Stimulated activated CD8-positive, alpha-beta memory T cell treated with anti-CD3 and anti-CD28 coated beads, Interleukin-4, amount 100 ng/mL, for 4 hours (primary cell): Measurements from ENCODE around the gene UROD.

Experiments
- DNase-seq, 2 donors: peaks; one replicate each; pipeline ENCODE4 v3.0.0-alpha.2; 2020; ENCODE audit warnings: low read depth in 2 of 2, low spot score in 1 of 2

UROD gene

GRCh38 chr1:45008076-45008475, 4.0 kb upstream of the UROD start:
- DNase-seq, result no peak

- DNase-seq, result no peak
These were observed 3.5 kb upstream of the UROD start for GRCh38 chr1:45008516-45008915.

DNA sequence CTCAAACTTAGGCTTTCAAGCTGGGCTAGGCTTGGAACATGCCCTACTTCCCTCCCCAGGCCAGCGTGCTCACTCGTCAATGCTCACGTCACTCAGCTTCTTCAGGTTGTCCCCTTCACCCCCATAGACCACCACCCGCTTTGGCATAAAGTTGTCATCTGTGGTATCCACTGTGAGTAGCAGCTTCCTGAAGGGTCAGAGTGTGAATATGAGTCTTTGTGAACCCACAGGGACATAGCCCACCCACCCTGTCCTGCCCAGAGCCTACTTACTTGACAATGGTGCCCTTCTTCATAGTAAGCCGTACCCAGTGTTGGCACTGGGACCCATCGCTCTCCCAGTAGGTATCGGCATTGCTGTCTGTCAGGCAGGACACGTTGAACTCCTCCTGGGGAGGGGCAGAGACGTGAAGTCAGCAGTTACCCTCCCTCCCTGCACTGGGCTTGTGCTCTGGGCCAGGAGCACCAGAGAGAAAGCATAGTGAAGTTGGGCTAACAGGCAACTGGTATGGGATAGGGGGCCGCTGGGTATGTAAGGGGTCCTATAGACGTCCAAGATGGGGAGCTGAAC, 2.7 kb upstream of the UROD start:
- DNase-seq, result no peak

DNA sequence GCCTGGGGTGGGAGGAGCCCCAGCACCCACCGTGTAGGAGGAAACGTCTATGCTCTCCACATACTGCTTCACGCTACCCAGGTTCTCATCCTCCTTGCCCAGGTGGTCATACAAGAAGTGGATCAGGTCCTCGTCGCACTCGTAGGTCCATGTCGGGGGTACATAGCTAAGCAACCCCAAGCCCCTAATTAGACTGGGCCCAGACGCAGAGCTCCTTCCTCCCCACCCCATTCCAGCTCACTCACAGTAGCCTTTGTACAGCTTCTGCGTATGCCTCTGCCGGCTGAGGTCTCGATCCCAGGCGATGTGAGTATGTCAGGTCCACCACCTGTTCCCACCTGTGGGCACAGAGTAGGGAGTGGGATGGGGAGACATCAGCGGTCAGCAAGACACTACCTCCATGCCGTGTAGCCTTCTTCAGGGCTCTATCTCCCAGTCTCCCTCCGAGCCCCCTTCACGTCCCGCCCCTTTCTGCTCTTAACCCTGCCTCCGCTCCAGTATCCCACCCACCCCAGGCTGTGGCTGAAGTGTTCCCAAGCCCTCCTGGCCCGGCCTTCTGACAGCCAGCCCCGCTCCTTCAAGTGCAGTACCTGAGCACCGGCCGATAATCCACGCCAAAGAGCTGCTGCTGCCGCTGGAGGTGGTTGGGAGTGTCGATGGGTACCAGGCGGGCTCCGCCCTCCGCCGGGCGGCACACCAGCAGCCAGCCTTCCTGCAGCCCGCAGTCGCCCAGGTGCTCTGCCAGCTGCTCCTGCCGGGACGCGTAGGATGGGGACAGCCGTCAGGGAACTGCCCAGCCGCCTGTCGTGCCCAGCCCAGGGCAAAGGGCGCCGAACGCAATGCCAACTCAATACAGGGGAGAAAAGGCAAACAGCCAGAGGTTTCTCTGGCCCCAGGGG, 1.8 kb upstream of the UROD start:
- no peak for DNase-seq

DNA sequence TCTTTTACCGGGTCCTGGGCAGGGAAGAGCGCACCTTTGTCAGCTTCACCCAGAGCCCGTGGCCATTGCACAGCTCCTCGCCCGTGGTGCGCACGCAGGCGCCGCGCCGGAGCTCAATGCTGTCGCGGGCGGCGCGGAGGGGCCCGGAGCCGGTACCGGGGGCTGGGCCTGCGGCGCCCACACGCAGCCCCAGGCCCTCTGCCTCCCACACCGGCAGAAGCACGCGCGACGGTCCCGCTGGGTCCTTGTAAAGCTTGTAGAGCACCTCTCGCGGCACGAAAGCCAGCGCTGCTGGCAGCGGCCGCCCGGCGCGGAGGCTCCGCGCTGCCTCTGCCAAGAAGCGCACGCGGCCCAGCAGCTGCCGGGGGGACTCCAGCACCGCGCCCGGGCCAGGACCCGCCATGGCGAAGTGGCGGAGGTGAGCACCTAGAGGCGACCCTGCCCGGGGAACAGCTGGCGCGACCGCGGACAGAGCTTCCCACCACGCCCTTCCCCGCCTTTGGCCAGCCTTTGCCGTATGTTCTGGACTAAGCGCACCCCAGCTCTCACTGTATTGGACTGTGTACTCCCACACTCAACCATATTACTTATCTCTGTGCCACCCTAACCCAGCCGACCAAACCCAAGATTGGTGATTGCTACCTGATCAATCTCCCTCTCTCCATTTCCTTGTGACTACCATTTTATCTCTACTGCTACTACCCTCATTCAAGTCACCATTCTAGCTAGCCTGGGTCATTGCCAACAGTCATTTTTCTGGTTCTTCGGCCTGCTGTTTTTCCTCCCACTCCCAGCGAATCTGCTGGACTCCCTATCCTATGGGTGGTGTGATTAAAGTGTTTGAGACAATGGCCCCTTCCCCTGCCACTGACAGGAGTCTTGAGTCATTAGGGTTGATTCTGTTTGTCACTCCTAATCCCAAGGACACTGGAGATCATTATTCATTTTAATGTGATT, 921 bp upstream of the UROD start, which contains the start of gene HECTD3:
Gene HECTD3, minus strand, starts transcription at position 470 of the 957 bp plus-strand sequence. Its CDS starts 67 bp downstream, at position 403.
- peak in 1 of 2 donors; percentile 35 for DNase-seq

- DNase-seq, result no peak
These were observed 705 bp downstream of the UROD start for GRCh38 chr1:45012639-45013278.

- DNase-seq, result no peak
These were observed 1.6 kb downstream of the UROD start for GRCh38 chr1:45013551-45014209.

DNA sequence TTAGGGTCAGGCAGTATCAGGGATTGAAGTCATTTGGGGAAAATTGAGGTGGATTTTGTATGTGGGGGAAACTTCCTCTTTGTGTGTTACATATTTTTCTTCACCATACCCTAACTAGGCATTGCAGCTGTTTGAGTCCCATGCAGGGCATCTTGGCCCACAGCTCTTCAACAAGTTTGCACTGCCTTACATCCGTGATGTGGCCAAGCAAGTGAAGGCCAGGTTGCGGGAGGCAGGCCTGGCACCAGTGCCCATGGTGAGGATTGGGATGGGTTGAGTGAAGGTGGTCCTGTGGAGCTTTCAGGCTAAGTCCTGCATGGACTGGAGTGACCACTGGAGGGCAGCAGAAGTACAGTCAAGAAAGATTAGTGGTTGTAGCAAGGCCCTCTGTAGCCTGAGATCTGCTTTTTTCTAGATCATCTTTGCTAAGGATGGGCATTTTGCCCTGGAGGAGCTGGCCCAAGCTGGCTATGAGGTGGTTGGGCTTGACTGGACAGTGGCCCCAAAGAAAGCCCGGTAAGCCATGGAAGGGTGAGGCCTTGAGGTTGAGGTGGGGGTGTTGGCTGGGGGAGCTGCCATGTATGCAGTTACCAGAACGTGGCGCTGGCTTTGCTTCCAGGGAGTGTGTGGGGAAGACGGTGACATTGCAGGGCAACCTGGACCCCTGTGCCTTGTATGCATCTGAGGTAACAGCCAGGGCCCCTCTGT, 2.4 kb downstream of the UROD start:
- peak; percentile 57 to 66 for DNase-seq

- DNase-seq, result no peak
These were observed 3.6 kb downstream of the UROD start for GRCh38 chr1:45015683-45016082.

DNA sequence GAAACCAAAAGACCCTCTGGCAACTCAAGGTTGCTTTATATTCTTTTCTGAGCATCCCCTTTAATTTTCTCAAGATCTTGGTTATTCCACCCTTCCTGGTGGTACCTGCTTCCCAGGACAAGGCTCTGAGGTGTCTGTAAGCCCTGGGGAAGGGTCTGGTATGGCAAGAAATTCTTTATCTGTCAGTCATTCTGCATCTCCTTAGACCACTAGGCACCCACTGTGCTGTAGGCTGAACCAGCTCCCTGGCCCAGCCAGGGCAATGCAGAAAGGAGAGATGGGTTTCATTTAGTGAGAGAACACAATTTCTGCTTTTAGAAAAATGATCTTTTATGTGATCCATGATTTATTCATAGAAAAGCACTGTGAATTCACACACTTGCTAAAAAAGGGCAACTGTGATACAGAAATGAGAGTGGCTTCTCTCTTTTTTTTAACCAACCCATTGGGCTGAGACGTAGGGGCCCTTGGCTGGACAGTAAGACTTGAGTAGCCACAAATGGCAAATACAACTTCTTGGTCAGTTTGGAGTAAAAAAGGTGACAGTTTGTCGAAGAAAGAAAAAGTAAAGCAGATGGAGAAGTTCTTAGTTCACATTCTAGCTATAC, 4.1 kb downstream of the UROD start:
- DNase-seq, result no peak

DNA sequence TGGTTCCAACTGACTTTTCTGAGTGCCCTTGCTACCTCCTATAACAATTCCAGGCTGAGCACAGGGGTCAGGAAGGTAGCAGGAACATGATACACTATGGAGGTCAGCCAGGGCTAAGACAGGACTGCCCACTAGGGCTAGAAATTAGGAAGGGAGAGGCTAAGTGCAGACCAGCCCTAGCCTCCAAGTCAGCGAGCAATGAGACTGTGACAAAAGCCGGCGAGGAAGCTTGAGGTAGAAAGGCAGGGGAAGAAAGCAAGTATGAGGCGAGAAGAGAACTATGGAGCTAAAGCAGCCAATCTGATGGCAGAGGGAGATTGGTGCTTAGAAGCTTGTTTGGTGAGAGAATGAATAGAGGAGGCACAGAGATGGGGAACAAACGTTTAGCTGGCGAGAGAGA, 4.7 kb downstream of the UROD start:
- DNase-seq, result no peak

- DNase-seq, result peak in 1 of 2 donors; percentile 13
These were observed 6.7 kb downstream of the UROD start for GRCh38 chr1:45018599-45019230.

DNA sequence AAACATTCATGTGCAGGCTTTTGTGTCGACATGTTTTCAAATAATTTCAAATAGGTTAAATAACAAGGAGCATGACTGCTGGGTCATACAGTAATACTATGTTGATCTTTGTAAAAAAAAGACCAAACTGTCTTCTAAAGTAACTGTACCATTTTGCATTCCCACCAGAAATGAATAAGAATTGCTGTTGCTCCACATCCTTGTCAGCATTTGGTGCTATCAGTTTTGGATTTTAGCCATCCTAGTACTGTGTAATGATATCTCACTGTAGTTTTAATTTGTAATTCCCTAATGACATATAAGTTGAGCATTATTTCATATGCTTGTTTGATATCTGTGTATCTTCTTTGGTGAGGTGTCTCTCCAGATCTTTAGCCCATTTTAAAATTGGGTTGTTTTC, 11.6 kb downstream of the UROD start:
- no peak for DNase-seq

- DNase-seq, result no peak
These were observed 14.4 kb downstream of the UROD start for GRCh38 chr1:45026446-45026845.

DNA sequence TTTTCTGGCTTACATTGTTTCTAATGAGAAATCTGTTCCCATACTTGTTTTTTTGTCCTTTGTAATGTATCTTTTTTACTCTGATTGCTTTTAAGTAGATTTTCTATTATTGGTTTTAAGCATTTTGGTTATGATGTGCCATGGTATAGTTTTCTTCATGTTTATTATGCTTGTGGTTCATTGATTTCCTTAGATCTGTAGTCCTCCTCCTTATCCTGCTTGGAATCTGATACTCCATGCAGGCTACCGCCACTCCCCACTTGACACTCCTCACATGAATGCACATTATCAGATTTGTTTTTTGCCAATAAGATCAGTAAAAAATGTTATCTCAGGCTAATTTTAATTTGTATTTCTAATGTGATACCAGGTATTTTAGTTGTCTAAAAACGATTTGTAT, 20.8 kb downstream of the UROD start:
- no peak for DNase-seq

DNA sequence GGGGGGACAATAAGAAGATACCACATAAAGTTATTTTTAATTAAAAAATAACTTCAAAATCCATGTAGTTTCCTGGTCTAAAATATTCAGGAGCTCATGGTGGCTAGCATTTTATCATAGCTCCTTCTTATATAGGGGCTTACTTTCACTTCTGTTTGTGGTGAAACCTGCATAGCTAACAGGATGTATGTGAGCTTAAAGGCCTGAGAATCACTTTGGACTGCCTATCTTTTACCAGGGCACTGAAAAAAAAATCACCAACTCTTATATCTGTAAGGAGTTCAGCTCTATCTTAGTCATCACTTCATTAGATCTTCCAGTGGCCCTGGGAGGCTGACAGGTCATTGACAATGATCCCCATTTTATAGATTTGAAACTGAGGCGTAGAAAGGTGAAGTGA, 21.3 kb downstream of the UROD start:
- DNase-seq, result no peak

- no peak for DNase-seq
These were observed 23.7 kb downstream of the UROD start for GRCh38 chr1:45035631-45036301.

- no peak for DNase-seq
These were observed 25.4 kb downstream of the UROD start for GRCh38 chr1:45037456-45037855.
